ENCODE measurements around the gene GLS.

- TF ChIP-seq ZNF776 (CRISPR knock-in tag; IDR thresholded peaks at IDR 0.05) (no peak), GATAD1 (CRISPR knock-in tag; IDR thresholded peaks at IDR 0.05) (no peak), ZNF766 (CRISPR knock-in tag; IDR thresholded peaks at IDR 0.05; ENCODE audit: borderline replicate concordance) (no peak), MAX (IDR thresholded peaks at IDR 0.05) (no peak), JUNB (CRISPR knock-in tag; IDR thresholded peaks at IDR 0.05; ENCODE audit: borderline replicate concordance) (no peak), TP53 (CRISPR knock-in tag; conservative IDR thresholded peaks at IDR 0.05) (no peak), AKNA (CRISPR knock-in tag; IDR thresholded peaks at IDR 0.05; ENCODE audit: borderline replicate concordance) (no peak), TFDP1 (CRISPR knock-in tag; IDR thresholded peaks at IDR 0.05; ENCODE audit: borderline replicate concordance) (no peak), STAT6 (CRISPR knock-in tag; IDR thresholded peaks at IDR 0.05; ENCODE audit: borderline replicate concordance) (no peak), EP300 (IDR thresholded peaks at IDR 0.05; ENCODE audit: low read depth in 2 of 2, low read length in 2 of 2) (no peak), EP300 (CRISPR knock-in tag; IDR thresholded peaks at IDR 0.05; ENCODE audit: borderline replicate concordance) (no peak), E2F1 (CRISPR knock-in tag; IDR thresholded peaks at IDR 0.05) (no peak), TOPORS (CRISPR knock-in tag; IDR thresholded peaks at IDR 0.05) (no peak), SNAI1 (CRISPR knock-in tag; IDR thresholded peaks at IDR 0.05; ENCODE audit: borderline replicate concordance) (no peak), ZBTB33 (CRISPR knock-in tag; IDR thresholded peaks at IDR 0.05) (no peak)
These were observed 3.2 kb upstream of the GLS start for GRCh38 chr2:190877436-190877835.

All from HepG2 (cell line).